ENCODE results near the gene GPR15LG. TPM values are rescaled to one million over a fixed set of nuclear protein-coding genes. Genes with fewer than 3 reads are reported as not detected.
"Not testable (repeated sequence)": the region's sequence is repeated elsewhere in the genome, so short reads cannot be mapped to it uniquely, and the experiment has no call there.

GPR15LG gene
- polyA plus RNA-seq, 1 experiment, result not detected

- H3K9me3 ChIP-seq (ENCODE audit: control insufficient read depth, insufficient read depth, low read length); POLR2A ChIA-PET; DNase-seq (ENCODE audit: low read depth, low spot score); H3K27ac ChIP-seq (ENCODE audit: low read depth, low read length); H3K27me3 ChIP-seq (ENCODE audit: control insufficient read depth, insufficient read depth, low read length); H3K4me3 ChIP-seq (ENCODE audit: low read depth, low read length): not testable (repeated sequence)
- CTCF ChIA-PET, result interaction anchor here (0.6 to 3.5 kb wide), 20 partner anchors 9 to 428 kb away, joined by 3 to 53 read pairs (median 4); partner anchors contain the start of gene GHITM
- peak; percentile 78 for TF ChIP-seq CTCF (IDR thresholded peaks at IDR 0.05; ENCODE audit: low read depth, low read length)
Measured at GRCh38 chr10:84148006-84148597, 25.5 kb upstream of the GPR15LG start.

GRCh38 chr10:84149854-84150253 lies 23.7 kb upstream of the GPR15LG start:
- POLR2A ChIA-PET, result no interaction called here
- Histone ChIP-seq H3K27me3 (ENCODE audit: control insufficient read depth, insufficient read depth, low read length) (no peaks in the 10 kb centered on the region), H3K9me3 (ENCODE audit: control insufficient read depth, insufficient read depth, low read length) (no peaks in the 10 kb centered on the region), H3K27ac (ENCODE audit: low read depth, low read length) (no peak overlapping the region), H3K4me3 (ENCODE audit: low read depth, low read length) (no peak overlapping the region)
- TF ChIP-seq CTCF (IDR thresholded peaks at IDR 0.05; ENCODE audit: low read depth, low read length), result no peak
- no peak for DNase-seq (ENCODE audit: low read depth, low spot score)
- CTCF ChIA-PET, result interaction anchor here (0.9 to 3.5 kb wide), 3 partner anchors 59 to 388 kb away, joined by 3 to 53 read pairs (median 8); no protein-coding TSS in a partner anchor

- Histone ChIP-seq H3K27me3 (ENCODE audit: control insufficient read depth, insufficient read depth, low read length) (no peaks in the 10 kb centered on the region), H3K9me3 (ENCODE audit: control insufficient read depth, insufficient read depth, low read length) (no peaks in the 10 kb centered on the region), H3K27ac (ENCODE audit: low read depth, low read length) (no peak overlapping the region), H3K4me3 (ENCODE audit: low read depth, low read length) (no peak overlapping the region)
- no peak for TF ChIP-seq CTCF (IDR thresholded peaks at IDR 0.05; ENCODE audit: low read depth, low read length)
- ChIA-PET CTCF (interaction anchor here (1.6 kb wide), 1 partner anchor 385 kb away, joined by 3 read pairs; no protein-coding TSS in a partner anchor), POLR2A (no interaction called here)
- no peak for DNase-seq (ENCODE audit: low read depth, low spot score)
Measured at GRCh38 chr10:84152769-84153168, 20.8 kb upstream of the GPR15LG start.

- ChIA-PET POLR2A (no interaction called here), CTCF (interaction anchor here (0.8 to 1.0 kb wide), 2 partner anchors 15 to 382 kb away, joined by 4 to 5 read pairs; no protein-coding TSS in a partner anchor)
- H3K9me3 ChIP-seq (ENCODE audit: control insufficient read depth, insufficient read depth, low read length), result no peaks in the 10 kb centered on the region
Measured at GRCh38 chr10:84155521-84155920, 18.1 kb upstream of the GPR15LG start.

More at GRCh38 chr10:84155521-84155920, 18.1 kb upstream of the GPR15LG start:
- Histone ChIP-seq H3K27me3 (ENCODE audit: control insufficient read depth, insufficient read depth, low read length) (no peaks in the 10 kb centered on the region), H3K27ac (ENCODE audit: low read depth, low read length) (no peak overlapping the region), H3K4me3 (ENCODE audit: low read depth, low read length) (no peak overlapping the region)
- TF ChIP-seq CTCF (IDR thresholded peaks at IDR 0.05; ENCODE audit: low read depth, low read length), result no peak
- DNase-seq (ENCODE audit: low read depth, low spot score), result no peak
